DMS79 treated with DMSO at 0.1 percent for 48 hours (cell line): Measurements from ENCODE around the gene CUL7.
"Not testable (repeated sequence)": the region's sequence is repeated elsewhere in the genome, so short reads cannot be mapped to it uniquely, and the experiment has no call there.

Experiments
- DNase-seq: peaks from one replicate; lab custom pipeline; 2025; lab: John Stamatoyannopoulos, UW

CUL7 gene

GRCh38 chr6:43014434-43014909 lies 39.2 kb downstream of the CUL7 start:
- DNase-seq: peak; percentile 41

GRCh38 chr6:43013843-43014433 lies 39.7 kb downstream of the CUL7 start, which contains the start of the genes KLHDC3 and MEA1:
Gene KLHDC3 (plus strand): TSS chr6:43014249. CDS start chr6:43017193, 2,944 bp downstream.
Gene MEA1 (minus strand): TSS chr6:43013946. CDS start chr6:43013813, 133 bp downstream.
- peak; percentile 99 for DNase-seq

- DNase-seq: no peak
Measured at GRCh38 chr6:43013097-43013842, 40.4 kb downstream of the CUL7 start.

- DNase-seq: no peak
Measured at GRCh38 chr6:43012364-43012763, 41.3 kb downstream of the CUL7 start.

- DNase-seq: no peak
Measured at GRCh38 chr6:43011207-43011606, 42.4 kb downstream of the CUL7 start.

GRCh38 chr6:43009124-43009523 lies 44.5 kb downstream of the CUL7 start:
- no peak for DNase-seq

GRCh38 chr6:43007126-43007525 lies 46.5 kb downstream of the CUL7 start:
- DNase-seq: no peak

GRCh38 chr6:43006251-43006650 lies 47.4 kb downstream of the CUL7 start:
- no peak for DNase-seq

- no peak for DNase-seq
Measured at GRCh38 chr6:43005844-43006243, 47.8 kb downstream of the CUL7 start.

GRCh38 chr6:43001843-43002242 lies 51.8 kb downstream of the CUL7 start:
- no peak for DNase-seq

- not testable (repeated sequence) for DNase-seq
Measured at GRCh38 chr6:42998205-42998604, 55.4 kb downstream of the CUL7 start.

GRCh38 chr6:42996513-42996912 lies 57.1 kb downstream of the CUL7 start:
- no peak for DNase-seq

GRCh38 chr6:42993445-42993844 lies 60.2 kb downstream of the CUL7 start:
- DNase-seq: no peak

- no peak for DNase-seq
Measured at GRCh38 chr6:42989923-42990322, 63.7 kb downstream of the CUL7 start.

GRCh38 chr6:42988486-42989020 lies 65.1 kb downstream of the CUL7 start:
- no peak for DNase-seq
